HG03432 (cell line): Measurements from ENCODE around the gene RBM15B.
"Not testable (repeated sequence)": the region's sequence is repeated elsewhere in the genome, so short reads cannot be mapped to it uniquely, and the experiment has no call there.

ENCODE experiments used
- ATAC-seq: cut with Tn5 transposase; IDR thresholded peaks from one replicate; pipeline ENCODE4 v1.9.1; 2021; ENCODE audit warnings: mild to moderate bottlenecking, moderate library complexity; ENCODE audit not compliant: unreplicated experiment

The RBM15B gene, protein sequence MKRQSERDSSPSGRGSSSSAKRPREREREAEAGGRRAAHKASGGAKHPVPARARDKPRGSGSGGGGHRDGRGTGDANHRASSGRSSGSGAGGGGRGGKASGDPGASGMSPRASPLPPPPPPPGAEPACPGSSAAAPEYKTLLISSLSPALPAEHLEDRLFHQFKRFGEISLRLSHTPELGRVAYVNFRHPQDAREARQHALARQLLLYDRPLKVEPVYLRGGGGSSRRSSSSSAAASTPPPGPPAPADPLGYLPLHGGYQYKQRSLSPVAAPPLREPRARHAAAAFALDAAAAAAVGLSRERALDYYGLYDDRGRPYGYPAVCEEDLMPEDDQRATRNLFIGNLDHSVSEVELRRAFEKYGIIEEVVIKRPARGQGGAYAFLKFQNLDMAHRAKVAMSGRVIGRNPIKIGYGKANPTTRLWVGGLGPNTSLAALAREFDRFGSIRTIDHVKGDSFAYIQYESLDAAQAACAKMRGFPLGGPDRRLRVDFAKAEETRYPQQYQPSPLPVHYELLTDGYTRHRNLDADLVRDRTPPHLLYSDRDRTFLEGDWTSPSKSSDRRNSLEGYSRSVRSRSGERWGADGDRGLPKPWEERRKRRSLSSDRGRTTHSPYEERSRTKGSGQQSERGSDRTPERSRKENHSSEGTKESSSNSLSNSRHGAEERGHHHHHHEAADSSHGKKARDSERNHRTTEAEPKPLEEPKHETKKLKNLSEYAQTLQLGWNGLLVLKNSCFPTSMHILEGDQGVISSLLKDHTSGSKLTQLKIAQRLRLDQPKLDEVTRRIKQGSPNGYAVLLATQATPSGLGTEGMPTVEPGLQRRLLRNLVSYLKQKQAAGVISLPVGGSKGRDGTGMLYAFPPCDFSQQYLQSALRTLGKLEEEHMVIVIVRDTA

DNA sequence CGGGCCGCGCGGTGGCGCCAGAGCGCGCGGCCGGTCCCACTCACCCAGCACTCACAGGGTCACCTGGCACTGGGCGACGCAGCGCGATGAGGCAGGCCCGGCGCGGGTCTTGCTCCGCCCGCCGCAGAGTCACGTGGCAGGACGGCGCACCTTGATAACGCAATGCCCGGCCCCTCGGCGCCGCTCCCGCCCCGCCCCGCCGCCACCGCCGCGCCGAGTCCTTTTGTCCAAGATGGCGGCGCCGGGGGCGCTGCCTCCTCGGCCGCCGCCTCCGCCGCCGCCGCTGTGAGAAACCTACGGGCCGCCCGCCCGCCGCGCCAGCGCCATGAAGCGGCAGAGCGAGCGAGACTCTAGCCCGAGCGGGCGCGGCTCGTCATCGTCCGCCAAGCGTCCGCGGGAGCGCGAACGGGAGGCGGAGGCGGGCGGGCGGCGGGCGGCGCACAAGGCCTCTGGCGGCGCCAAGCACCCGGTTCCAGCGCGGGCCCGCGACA, at the start of gene RBM15B:
RBM15B (plus strand) TSS at position 211 of the 491 bp plus-strand sequence; CDS start at position 326, 115 bp downstream.
- ATAC-seq: peak; percentile 96

DNA sequence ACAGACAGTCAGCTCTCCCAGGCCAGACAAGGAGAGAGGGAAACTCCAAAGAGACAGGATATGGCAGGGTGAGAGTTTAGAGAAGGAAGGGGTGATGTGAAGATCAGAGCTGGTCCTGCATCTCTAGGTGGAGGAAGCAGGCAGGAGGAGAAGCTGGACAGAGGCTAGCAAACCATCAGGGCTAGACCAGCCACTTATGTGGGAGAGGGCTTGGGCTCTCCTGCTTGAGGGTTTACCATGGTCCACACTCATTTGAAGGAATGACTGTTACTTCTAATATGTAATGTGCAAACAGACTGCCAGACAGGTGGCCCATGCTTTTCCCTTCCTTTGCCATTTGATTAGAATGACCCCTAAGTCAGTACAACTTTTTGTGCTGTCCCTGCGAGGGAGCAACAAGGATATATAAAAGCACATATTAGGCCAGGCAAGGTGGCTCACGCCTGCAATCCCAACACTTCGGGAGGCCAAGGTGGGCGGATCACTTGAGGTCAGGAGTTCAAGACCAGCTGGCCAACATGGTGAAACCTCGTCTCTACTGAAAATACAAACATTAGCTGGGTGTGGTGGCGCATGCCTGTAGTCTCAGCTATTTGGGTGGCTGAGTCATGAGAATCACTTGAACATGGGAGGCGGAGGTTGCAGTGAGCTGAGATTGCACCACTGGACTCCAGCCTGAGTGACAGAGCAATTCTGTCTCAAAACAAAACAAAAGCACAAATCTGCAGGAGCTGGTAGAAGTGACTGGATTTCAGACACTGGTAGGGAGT, 47.0 kb upstream of the RBM15B start:
- no peak for ATAC-seq

DNA sequence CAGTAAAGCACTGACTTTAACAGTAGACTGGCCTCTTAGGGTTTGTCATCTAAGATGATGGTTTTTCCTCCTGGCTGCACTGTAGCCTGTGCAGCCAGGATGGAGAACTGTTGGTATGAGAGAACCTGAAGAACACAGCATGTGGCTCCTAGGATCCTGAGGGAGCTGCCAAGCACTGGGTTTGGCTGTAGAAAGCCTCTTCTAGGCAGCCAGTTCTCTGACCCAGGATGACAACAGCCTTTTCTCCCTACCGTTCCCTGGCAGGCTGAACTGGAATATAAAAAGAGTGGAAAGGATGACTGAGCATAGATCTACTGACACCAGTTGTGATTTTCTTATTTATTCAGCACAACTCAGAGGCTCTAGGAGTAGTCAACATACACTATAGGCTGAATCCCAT, 40.3 kb upstream of the RBM15B start:
- no peak for ATAC-seq

DNA sequence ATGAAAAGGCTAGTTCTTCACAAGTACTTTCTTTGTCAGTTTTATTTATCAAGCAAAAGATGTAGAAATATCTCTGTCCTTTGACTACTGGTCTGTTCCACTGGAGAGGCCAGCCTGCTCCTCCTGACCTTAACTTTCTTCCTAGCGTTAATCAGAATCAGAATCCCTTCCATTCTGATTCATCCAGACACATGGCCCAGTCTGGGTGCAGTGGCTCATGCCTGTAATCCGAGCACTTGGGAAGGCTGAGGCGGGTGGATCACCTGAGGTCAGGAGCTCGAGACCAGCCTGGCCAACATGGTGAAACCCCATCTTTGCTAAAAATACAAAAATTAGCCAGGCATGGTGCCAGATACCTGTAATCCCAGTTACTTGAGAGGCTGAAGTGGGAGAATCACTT, 38.0 kb upstream of the RBM15B start:
- no peak for ATAC-seq

DNA sequence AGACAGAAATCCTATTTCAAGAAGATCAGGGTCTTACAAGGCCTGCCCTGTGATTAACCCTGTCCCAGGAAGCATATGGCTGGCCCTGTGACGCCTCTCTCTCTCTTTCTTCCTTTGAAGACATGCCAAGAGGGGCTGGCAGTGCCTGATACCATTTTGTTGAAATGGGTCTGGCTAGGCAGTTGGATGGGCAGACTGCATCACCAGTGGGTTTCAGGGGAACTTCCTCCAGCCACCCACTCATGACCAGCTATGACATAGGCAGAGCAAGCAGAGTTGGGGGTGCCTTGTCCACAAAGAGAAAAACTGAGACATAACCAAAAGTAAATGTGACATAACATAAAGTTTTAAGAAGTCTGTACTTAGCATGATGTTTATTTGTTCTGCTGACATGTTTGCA, 37.4 kb upstream of the RBM15B start:
- ATAC-seq: no peak

DNA sequence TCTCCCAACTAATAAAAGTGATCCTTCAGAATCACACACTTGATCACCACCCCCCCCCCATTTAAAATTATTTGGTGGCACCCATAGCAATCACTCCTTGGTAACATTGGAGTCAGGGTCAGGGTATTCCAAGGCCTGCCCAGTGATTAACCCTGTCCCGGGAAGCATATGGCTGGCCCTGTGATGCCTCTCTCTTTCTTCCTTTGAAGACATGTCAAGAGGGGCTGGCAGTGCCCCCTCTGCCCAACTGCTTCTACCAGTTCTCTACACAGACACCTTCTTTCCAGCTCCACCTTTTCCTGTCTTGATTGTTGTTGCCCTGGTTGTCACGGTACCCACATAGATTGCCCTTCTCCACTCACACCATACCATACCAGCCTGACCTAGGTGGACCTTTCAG, 36.9 kb upstream of the RBM15B start:
- ATAC-seq: no peak

DNA sequence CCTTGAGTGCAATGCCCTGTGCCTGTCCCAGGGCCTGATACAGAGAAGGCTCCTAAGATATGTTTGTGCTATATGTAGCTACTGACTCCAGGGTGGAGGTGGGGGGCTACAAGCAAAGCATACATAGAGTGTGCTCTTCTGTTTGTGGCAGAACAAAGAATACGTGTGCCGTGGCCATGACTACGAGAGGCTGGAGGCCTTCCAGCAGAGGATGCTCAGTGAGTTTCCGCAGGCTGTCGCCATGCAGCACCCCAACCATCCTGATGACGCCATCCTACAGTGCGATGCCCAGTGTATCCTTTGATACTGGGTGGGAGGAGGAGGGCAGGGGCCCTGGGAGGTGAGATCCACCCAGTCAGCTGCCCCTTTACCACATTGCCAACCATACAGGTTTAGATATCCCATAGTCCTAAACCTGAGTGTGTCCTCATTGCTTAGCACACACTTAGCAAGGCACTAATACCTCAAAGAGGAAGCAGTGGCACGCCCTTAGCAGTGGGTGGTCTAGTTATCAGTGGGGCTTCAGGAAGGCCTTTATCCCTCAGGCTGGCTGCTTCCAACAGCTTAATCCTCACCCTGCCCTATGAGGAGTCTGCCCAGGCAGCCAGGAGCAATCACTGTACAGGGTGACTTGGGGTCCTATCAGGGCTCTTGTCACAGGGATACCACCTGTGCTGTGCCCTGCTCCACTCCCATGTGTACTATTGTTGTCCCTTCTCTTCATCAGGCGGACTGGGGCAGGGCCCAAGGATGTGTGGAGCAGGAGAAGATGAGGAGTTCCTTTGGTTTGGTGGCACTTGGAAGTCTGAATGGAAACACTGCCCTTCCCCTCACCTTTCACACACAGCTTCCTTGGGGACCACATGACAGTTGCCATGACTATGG, 36.1 kb upstream of the RBM15B start:
- no peak for ATAC-seq

DNA sequence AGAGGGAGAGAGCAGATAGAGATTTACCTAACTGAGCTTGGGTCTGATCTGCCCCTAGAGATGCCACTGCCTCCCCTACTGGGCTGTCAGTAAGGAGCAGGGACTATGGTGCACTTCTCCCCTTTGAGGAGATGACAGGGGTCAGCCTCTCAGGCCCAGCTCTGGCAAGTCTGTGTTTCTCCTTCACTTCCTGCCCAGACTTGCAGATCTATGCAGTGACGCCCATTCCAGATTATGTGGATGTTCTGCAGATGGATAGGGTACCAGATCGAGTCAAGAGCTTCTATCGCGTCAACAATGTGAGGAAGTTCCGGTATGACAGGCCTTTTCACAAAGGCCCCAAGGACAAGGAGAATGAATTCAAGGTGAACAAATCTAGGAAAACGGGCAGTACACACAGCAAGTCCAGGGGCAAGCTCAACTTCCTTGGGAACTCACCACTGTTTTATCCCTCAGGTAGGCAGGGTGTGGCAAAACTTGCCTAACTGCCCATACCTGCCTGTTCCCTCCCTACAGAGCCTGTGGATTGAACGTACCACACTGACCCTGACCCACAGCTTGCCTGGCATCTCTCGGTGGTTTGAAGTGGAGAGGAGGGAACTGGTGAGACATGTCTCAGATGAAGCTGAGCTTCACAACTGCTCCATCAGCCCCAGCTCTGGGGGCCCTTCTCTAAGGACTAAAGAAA, 35.0 kb upstream of the RBM15B start:
- ATAC-seq: no peak

DNA sequence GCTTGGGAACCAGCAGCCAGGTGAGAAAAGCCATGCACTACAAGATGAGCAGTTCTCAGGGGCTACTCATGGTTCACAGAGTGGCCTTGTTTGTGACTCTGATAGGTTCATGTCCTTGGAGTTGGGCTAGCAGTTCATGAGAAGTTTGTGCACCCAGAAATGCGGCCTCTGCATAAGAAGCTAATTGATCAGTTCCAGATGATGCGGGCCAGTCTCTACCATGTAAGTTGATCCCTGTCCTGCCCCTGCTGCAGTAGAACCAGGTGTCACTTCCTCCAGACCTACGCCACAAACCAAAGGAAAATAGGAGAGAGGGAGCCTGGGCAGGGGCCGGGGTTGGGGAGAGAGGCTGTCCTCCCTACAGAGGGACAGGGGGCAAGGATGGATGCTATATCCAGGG, 33.2 kb upstream of the RBM15B start:
- ATAC-seq: no peak

DNA sequence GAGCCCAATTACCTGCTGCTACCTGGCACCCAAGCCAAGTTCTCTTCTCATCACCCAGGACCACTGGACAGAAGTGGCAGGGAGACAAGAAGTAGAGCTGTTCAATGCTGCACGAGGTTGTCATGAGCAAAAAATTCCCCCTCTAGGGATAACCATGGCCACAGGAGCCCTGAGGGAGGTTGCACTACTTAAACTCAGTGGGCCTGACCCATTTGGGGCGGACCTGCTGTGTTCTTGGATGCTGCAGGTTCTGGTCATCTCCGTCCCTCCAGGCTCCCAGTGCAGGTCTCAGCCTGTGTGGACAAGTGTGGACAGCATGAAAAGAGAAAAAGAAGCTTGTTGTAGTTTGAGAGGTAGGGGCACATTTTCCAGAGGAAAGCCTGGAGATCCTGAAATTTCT, 32.1 kb upstream of the RBM15B start:
- ATAC-seq: no peak

DNA sequence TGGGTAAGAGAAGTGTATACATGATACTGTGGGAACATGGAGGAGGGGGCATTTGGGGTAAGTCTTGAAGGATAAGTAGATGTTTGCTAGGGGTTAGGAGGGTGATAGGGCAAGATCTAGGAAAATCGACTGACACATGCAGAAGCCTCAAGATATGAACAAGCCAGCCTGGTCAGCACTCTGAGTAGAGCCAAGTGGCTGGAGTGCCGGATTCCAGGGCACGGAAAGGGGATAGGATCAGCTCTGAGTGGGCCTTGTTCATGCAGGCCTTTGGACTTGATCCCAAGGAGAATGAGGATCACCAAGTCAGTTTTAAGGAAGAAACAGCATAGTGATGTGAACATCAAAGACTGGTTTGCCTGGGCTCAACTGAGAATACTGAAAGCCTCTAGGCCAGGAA, 30.3 kb upstream of the RBM15B start:
- ATAC-seq: no peak

DNA sequence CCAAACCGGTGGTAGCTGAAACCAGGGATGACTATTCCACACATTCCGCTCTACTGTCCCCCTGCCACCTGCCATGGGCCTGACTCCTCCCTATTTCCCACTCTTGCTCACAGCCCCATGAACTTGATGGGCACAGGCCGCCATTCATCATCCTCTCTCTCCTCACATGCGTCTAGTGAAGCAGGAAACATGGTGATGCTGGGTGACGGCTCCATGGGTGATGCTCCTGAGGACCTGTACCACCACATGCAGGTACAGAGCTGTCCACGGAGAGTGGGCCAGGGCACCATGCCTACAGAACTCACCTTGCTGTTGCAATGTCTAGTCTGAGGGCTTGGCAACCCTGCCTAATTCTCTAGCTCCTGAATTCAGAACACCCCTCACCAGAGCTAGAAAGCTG, 29.3 kb upstream of the RBM15B start:
- ATAC-seq: no peak

DNA sequence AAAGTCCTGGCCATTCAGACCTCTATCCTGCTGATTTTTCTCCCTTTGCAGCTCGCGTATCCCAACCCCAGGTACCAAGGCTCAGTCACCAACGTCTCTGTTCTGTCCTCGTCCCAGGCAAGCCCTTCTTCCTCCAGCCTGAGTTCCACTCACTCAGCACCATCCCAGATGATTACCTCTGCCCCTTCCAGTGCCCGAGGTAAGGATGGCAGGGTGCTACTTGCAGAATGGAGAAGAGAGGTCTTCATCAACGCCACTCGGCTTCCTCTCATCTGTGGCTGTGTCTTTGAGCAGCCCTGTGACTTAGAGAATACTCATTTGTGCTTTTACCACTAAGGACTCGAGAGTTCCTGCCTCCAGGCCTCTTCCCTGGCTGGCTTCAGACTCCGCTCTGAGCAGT, 28.6 kb upstream of the RBM15B start:
- ATAC-seq: no peak

DNA sequence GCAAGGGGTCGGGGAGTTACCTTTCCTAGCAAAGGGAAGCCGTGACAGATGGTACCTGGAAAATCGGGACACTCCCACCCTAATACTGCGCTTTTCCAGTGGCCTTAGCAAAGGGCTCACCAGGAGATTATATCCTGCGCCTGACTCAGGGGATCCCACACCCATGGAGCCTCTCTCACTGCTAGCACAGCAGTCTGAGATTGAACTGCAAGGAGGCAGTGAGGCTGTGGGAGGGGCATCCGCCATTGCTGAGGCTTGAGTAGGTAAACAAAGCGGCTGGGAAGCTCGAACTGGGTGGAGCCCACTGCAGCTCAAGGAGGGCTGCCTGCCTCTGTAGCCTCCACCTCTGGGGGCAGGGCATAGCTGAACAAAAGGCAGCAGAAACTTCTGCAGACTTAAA, 22.8 kb upstream of the RBM15B start:
- ATAC-seq: not testable (repeated sequence)

DNA sequence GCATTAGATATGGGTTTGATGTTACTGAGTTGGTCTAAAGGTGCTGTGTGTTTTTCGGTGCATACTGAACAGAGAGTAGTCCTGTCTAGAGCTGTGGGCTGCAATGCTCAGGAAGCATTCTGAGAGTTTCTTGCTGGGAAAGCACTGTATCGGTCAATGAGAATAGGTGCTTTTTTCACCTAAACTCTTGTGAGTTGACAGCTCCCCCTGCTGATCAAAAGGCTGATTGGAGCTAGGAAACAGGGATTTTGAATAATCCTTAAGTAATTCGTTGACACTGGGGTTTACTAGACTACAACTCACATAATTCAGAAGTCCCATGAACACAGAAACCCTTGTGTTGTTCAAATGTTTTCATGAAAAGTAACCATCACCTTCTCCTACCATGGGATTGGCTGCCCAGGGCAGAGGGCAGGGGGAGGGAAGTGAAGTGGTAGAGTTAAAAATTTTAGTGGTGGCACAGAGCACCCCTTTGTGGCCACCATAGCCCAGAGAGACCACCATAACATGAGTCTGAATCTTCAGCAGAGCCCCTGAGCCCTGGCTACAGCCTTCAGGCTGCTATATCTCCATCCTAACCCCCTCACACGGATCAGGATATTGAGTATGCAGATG, 19.0 kb upstream of the RBM15B start:
- no peak for ATAC-seq

DNA sequence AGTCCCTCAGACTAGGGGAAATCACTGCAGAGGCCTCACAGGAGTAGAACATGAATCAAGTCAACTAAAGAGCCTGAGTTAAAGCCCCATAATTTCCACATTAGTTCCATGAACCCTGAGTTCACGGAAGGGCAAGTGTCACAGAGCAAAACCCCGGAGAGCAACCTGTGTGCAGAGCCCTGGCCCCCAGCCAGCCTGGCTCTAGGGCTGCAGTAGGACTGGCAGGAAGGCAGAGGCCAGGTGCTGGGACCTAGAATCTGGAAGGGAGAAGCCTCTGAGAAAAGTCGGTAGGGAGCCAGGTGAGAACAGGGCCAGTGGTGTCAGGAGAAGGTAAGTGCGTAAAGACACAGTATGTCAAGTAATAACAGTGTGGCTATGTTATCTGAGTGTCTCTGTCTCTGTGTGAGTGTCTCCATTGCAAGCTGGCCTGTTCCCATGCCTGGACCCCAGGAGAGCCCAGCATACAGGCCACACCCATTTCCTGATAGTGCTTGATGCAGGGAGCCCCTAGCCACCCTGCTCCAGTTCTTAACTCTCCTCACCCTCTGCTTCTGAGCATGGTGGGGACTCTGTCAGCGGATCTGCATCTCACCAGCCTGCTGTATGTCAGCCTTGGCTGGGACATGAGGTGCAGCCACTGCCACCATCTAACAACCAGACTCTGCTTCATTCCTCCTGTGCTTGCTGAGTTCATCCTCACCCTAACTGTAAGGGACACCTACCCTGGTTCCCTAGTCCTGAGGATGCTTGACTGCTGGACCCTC, 17.2 kb upstream of the RBM15B start:
- ATAC-seq: no peak

DNA sequence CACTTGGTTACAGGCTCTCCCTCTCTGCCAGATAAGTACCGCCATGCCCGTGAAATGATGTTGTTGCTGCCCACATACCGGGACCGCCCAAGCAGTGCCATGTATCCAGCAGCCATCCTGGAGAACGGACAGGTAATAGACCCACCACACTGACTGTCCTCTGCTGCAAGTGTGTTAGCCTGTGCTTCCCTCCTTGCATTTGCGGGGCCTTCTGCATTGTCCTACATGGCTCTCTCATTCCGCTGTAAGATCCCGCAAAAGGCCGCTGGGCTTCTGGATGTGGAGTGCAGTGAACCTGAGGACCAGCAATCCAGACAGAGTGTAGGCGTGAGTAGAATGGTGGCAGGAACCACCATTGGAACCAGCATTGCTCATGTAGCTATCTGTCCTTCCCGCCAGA, 16.6 kb upstream of the RBM15B start:
- no peak for ATAC-seq

DNA sequence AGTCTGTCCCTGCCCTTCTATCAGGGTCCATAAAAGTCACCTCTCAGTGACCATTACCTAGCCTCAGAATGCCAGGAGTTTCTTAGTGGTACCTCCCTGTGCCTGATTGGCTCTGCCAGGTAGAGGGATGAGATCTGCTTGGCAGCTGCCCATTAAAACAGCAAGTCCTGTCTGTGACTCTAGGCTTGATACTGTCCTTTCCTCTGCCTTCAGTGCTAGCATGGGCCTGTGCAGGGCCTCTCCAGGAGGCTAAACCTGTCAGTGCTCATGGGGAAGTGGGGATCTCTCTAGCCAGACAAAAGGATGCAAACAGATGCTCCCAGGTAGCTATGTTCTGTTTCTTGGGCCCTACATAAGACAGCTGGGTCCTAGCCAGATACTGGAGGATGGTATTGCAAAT, 15.9 kb upstream of the RBM15B start:
- ATAC-seq: no peak
